DMS79 (cell line): ENCODE results near the gene FLRT2.

ENCODE experiments used
- DNase-seq: peaks from one replicate; lab custom pipeline; 2025; lab: John Stamatoyannopoulos, UW

The FLRT2 gene

DNA sequence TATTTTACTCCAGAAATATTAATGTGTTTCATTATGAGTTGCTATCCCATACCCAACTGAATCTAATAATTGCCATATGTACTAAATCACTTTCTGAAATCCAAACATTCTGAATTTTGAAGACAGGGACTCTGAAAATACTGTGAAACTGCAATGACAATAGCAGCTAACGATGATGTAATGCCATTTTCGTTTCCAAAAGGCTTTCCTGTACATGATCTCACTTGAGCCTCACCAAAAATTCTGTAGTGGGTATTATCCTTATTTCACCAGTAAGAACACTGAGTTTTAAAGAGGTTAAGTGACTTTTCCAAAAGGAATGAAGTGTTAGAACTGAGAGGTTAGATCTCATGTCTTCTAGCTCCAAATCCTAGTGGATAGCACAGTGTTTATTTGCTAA is 133.3 kb downstream of the FLRT2 start:
- no peak for DNase-seq

DNA sequence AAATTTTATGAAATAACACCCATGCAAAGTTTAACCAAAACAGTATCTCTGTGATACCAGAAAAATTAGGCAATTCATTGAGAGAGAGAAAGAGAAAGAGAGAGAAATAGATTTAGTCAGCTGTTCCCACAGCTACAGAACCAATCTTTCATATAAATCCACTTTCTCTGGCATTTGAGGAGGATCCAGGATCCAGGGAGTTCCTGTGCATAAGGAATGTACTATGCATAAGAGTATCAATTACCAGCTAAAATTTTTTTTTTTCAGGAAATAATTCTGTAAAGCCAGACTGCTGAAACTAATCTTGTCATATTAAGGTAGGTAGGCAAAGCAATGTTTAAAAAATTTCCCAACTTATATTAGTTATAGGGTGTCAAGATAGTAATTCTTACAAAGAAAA is 133.7 kb downstream of the FLRT2 start:
- DNase-seq, result no peak

DNA sequence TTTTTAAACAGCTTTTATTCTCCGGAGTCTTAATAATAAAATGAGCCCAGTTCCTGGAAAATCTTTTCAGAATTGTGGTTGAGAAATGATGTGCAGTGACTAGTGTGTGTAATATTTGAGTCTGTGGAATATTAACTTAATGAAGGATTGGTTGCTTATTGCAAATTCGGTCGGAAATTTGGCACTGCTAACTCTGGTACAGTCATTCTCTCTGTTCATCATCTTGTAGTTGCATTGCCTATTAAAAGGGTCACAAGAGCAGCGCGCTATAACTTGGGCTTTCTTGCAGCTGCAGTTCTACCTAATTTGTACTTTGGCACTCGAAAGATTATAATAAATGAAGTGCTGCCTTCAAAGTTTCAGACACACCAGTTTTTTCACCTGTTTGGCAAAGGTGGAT is 146.0 kb downstream of the FLRT2 start:
- no peak for DNase-seq

DNA sequence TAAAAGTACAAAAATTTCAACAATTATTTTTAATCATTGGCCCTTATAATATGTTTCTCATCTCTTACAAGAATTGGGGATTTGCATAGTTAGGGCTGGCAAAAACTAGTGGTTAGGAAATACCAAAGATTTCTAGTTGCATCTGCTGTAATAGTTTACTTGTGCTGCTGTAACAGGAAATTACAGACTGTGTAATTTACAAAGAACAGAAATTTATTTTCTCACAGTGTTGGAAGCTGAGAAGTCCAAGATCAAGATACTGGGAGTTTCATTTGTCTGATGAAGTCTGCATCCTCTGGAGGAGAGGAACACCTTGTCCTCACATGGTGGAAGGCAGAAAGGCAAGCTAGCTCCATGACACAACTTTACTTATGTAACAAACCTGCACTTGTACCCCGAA is 157.0 kb downstream of the FLRT2 start:
- DNase-seq, result no peak

DNA sequence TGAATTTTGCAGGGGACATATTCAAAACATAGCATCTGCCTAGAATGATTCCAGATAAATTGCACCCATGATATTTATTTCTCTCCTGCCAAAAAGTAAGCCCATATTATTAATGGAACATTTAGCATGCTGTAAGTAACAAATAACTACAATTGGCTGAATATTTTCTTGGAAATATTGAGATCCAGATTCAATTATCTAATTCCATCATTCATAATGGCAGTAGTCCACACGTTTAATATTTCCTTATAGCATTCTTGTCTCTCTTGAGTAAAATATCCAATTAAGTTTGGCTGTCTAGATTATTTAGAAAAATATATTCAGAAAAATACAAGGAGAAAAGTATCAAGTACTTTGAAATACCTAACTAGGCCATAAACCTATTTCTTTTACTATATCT is 157.5 kb downstream of the FLRT2 start:
- no peak for DNase-seq

DNA sequence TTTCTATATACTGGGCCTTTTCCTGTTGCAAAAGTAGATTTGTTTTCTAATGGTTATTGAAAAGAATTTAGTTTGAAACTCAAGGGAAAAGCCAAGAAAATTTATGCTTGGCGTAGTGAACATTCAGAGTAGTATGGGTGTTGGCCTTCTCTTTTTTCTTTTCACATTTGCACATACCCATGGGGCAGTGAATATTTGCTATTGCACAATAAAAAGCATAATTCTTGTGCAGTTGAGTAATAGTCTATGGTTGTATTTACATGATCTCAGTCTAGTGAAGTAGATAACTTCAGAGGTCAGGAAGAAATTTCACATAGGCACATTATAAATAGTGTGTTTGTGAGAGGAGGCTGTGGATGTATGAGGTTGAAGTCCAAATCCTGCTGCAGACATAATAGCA is 158.1 kb downstream of the FLRT2 start:
- no peak for DNase-seq

DNA sequence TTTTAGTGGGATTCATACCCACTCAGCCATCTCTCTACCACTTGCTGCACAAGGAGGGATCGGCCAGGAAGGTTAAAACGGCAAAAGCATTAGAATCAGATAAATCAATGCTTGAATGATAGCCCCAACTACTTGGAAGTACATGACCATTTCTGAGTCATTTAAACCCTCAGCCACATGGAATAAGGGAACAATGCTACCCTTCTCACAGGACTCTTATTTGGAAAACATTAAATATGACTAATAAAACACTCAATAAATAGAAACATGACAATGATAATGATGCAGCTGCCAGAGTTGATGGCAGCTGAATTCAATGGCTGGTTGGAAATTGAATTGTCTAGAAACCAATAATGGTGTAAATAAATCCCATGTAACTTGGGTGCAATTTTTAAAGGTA is 165.4 kb downstream of the FLRT2 start:
- no peak for DNase-seq

DNA sequence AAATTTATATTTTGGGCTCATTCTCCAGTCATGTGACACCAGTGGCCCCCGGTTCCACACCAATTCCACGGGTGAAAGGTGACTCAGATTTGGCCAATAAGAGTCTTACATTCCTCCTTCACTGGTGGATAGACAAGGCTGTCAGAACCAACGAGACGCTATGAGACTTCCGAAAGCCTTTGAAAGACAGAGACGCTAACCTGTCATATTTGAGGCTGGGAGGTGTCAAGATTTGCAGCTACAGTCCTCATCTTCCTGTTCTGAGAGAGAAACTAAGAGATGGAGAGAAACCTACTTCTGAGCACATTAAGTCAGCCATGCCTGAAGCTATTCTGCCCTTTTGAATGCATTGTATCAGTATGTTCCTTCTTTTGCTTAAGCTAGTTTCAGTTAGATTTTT is 171.2 kb downstream of the FLRT2 start:
- DNase-seq, result no peak

DNA sequence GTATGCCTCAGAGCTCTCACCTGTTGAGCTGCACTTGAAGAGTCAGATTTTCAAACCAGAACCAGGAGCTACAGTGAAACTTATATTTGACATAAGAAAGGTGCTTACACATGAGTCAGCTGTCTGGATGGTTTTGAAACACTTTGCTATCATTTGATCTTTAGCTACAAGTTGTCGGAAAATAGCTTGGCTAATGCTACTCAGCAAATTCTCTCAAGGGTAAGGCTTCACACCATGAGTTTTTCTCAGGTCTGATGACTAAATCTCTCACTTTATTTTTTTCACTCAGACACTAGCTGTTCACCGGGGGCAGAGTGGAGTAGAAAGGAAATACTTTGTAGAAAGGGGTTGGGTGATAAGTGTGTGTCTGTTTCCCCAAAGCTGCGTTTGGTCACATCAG is 171.8 kb downstream of the FLRT2 start:
- no peak for DNase-seq

DNA sequence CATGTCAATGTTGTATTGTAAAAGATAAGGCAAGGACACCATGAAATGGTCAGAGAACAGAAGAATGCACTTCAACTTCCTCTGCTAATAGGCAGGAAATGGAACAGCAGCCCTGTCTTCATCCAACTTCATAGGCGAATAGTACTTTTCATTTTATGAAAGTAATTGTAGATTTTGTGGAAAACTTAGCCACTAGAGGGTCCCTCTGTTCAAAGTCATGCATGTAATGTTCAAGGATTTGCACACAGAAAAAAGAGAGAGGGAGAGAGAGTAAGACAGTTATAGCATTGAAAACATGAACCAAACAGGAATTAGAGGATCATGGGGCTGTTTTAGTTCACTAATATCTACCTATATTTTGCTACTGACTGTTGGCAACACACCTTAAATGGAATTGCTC is 172.2 kb downstream of the FLRT2 start:
- no peak for DNase-seq

DNA sequence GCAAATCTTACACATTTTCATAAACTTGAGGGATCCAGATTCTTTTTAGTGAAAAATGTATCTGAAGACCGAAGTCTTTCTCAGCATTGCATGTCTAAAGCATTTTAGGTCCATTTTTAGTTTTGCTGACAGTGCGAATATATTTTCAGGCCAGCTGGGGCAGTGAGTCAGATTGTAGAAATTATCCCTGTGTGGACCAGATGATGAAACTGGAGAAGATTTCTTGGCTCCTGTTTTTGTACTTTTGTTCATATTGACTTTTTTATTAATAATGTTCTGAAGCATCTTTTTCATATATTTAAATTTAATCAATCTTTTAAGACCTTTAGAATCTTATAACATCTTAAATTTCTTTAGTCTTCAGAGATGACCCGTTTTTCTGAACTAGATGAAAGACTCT is 173.1 kb downstream of the FLRT2 start:
- no peak for DNase-seq
